Endothelial cell of umbilical vein (primary cell): ENCODE measurements around the gene ERN2. TPM values are rescaled to one million over a fixed set of nuclear protein-coding genes. Genes with fewer than 3 reads are reported as not detected.

Source experiments
- BruUV-seq: library from RNA; stranded (reverse); fragments of 400-500 nt; replicated peaks from 2 replicates; lab custom pipeline; 2021; lab: Mats Ljungman, UMichigan
- CTCF ChIA-PET: fragments of 300-600, 350-600 bp; sonication (Branson Sonifier 250); formaldehyde crosslinking; loops from one replicate; lab custom pipeline; 2021; ENCODE audit warnings: antibody characterized with exemption, inconsistent platforms; lab: Charles Lee
- POLR2A ChIA-PET: fragments of 300-600, 350-600 bp; sonication (Branson Sonifier 250); formaldehyde crosslinking; loops from one replicate; lab custom pipeline; 2021; ENCODE audit warnings: antibody characterized with exemption, inconsistent platforms; lab: Charles Lee
- DNase-seq: peaks from one replicate; pipeline ENCODE4 v3.0.0-alpha.2; 2011; ENCODE audit warnings: low read depth, low spot score
- FAIRE-seq: peaks from 2 replicates; lab custom pipeline; 2011; peaks lifted over from hg19 to GRCh38; lab: Jason Lieb, UNC
- H2AFZ ChIP-seq: 2 replicates; pipeline ENCODE4 v1.6.0; 2012; ENCODE audit warnings: low read depth, low read length, control low read depth, inconsistent platforms
- H3K27ac ChIP-seq: 2 replicates; pipeline ENCODE4 v1.5.1; 2011; ENCODE audit warnings: low read depth, mild to moderate bottlenecking, control low read depth, low read length, moderate library complexity; ENCODE audit not compliant: insufficient read depth
- H3K27me3 ChIP-seq, 2 experiments: 2 replicates each; pipeline versions ENCODE4 v1.6.0 to v1.6.1; 2011; ENCODE audit warnings: low read length in 2 of 2, mixed read lengths in 1 of 2; ENCODE audit not compliant: control insufficient read depth in 2 of 2, insufficient read depth in 2 of 2
- H3K36me3 ChIP-seq, 2 experiments: 2 replicates in 1 of 2; 3 replicates in 1 of 2; pipeline ENCODE4 v1.5.1; 2011; ENCODE audit warnings: low read length in 2 of 2, mild to moderate bottlenecking in 1 of 2, moderate library complexity in 1 of 2; ENCODE audit not compliant: control insufficient read depth in 2 of 2, insufficient read depth in 2 of 2; ENCODE audit errors: extremely low read depth in 1 of 2
- H3K4me1 ChIP-seq: 3 replicates; pipeline ENCODE4 v1.5.1; 2011; ENCODE audit warnings: mild to moderate bottlenecking, low read length; ENCODE audit not compliant: control insufficient read depth, insufficient read depth; ENCODE audit errors: extremely low read depth
- H3K4me2 ChIP-seq: 2 replicates; pipeline ENCODE4 v1.6.1; 2011; ENCODE audit warnings: low read length, control low read depth, mixed read lengths; ENCODE audit not compliant: insufficient read depth
- H3K4me3 ChIP-seq, 3 experiments: fragments of 200-600 bp in 1 of 3; sonication (generic), shearing (Covaris generic) in 1 of 3; replicated peaks in 1 of 3; 2 replicates each; pipeline ENCODE4 v1.5.1; 2011 to 2016; ENCODE audit warnings: control low read depth in 3 of 3, low read length in 3 of 3, mild to moderate bottlenecking in 2 of 3, inconsistent platforms in 1 of 3, low read depth in 1 of 3, moderate library complexity in 1 of 3; ENCODE audit not compliant: insufficient read depth in 1 of 3
- H3K79me2 ChIP-seq: 2 replicates; pipeline ENCODE4 v1.6.0; 2012; ENCODE audit warnings: low read length, inconsistent platforms; ENCODE audit not compliant: control insufficient read depth, insufficient read depth
- H3K9ac ChIP-seq: replicated peaks from 2 replicates; pipeline ENCODE3; 2011; ENCODE audit warnings: low read length, control low read depth; ENCODE audit not compliant: insufficient read depth; ENCODE audit errors: extremely low read depth
- H3K9me1 ChIP-seq: replicated peaks from 3 replicates; pipeline ENCODE4 v1.6.0; 2011; ENCODE audit warnings: mild to moderate bottlenecking, low read length; ENCODE audit not compliant: control insufficient read depth, insufficient read depth; ENCODE audit errors: extremely low read depth
- H3K9me3 ChIP-seq: replicated peaks from 2 replicates; pipeline ENCODE4 v1.5.1; 2012; ENCODE audit warnings: low read length, inconsistent platforms; ENCODE audit not compliant: control insufficient read depth, insufficient read depth
- H4K20me1 ChIP-seq: replicated peaks from 2 replicates; pipeline ENCODE3; 2011; ENCODE audit warnings: mild to moderate bottlenecking, low read length; ENCODE audit not compliant: control insufficient read depth, insufficient read depth; ENCODE audit errors: extremely low read depth
- EZH2 ChIP-seq: IDR thresholded peaks from 2 replicates; pipeline ENCODE4 v1.6.1; 2012; ENCODE audit warnings: borderline replicate concordance, low read depth, mild to moderate bottlenecking, moderate library complexity, low read length, inconsistent platforms; ENCODE audit not compliant: severe bottlenecking
- FOS ChIP-seq: IDR thresholded peaks from 2 replicates; pipeline ENCODE4 v1.6.1; 2011; ENCODE audit warnings: mild to moderate bottlenecking, low read length, moderate library complexity, borderline replicate concordance; ENCODE audit not compliant: insufficient read depth
- GATA2 ChIP-seq: IDR thresholded peaks from 2 replicates; pipeline ENCODE4 v1.7.0; 2011; ENCODE audit warnings: low read depth, mild to moderate bottlenecking, moderate library complexity, mixed read lengths, low read length; ENCODE audit not compliant: insufficient read length, insufficient read depth
- JUN ChIP-seq: IDR thresholded peaks from 2 replicates; pipeline ENCODE4 v1.6.1; 2011; ENCODE audit warnings: borderline replicate concordance, low read depth; ENCODE audit not compliant: insufficient read length, insufficient read depth
- MYC ChIP-seq: IDR thresholded peaks from one replicate; pipeline ENCODE4 v1.6.1; 2011; ENCODE audit warnings: mild to moderate bottlenecking, low read depth, low read length
- POLR2A ChIP-seq: IDR thresholded peaks from 2 replicates; pipeline ENCODE4 v1.6.1; 2012; ENCODE audit warnings: low read depth, mild to moderate bottlenecking, control low read depth, low read length
- POLR2AphosphoS5 ChIP-seq: IDR thresholded peaks from 2 replicates; pipeline ENCODE4 v1.6.1; 2012; ENCODE audit warnings: low read depth, mild to moderate bottlenecking, control low read depth, low read length, moderate library complexity; ENCODE audit not compliant: insufficient read depth
- dilution Hi-C: fragments of 300-500 bp; cut with MboI; formaldehyde crosslinking; loops from one replicate; pipeline ENCODE4 v1.15.0; 2019; ENCODE audit warnings: low sequenced_read_pairs; ENCODE audit not compliant: extremely low pct_ligation_motif_present
- intact Hi-C: fragments of 100-400 bp; cut with micrococcal nuclease; formaldehyde crosslinking; loops from one replicate; pipeline ENCODE4 v1.10.0; 2022
- polyA plus RNA-seq, 4 experiments: library from polyadenylated mRNA; depleted of rRNA in 3 of 4; stranded (reverse) in 3 of 4; unstranded in 1 of 4; fragments of >200 nt; gene quantifications; 2 replicates each; pipeline versions ENCODE4 v1.2.1 to v1.2.3, GENCODE V29; 2011 to 2012; ENCODE audit warnings: missing spikeins in 1 of 4
- total RNA-seq: library from RNA; stranded (reverse); gene quantifications from 2 replicates; pipeline ENCODE4 v1.2.3, GENCODE V29; 2021
- TF ChIP-seq, protein P1 (sequence below), 2 donors: IDR thresholded peaks; 1 replicate in 1 of 2; 2 replicates in 1 of 2; pipeline ENCODE4 v1.5.1; 2011; ENCODE audit warnings: low read length in 2 of 2, mild to moderate bottlenecking in 2 of 2, moderate library complexity in 2 of 2, control low read depth in 1 of 2, inconsistent platforms in 1 of 2, low read depth in 1 of 2; ENCODE audit not compliant: insufficient read depth in 1 of 2; ENCODE audit errors: extremely low read depth in 1 of 2
- TF ChIP-seq, protein P2 (sequence below): IDR thresholded peaks from 2 replicates; pipeline ENCODE4 v1.6.1; 2011; ENCODE audit not compliant: insufficient read depth, insufficient read length

ERN2 gene
- total and polyA plus RNA-seq, 2 donors (not counting 3 experiments of a cell fraction or from before 2014, with no cell fraction given): 0.15 TPM; not detected in 1

- H3K4me1 ChIP-seq: no peaks in the 10 kb centered on the region
- H3K79me2 ChIP-seq: no peaks in the 10 kb centered on the region
- H3K4me3 ChIP-seq: no peak overlapping the region
- no TSS peak for BruUV-seq
- H3K9me1 ChIP-seq: no peaks in the 10 kb centered on the region
- FAIRE-seq (no peak), DNase-seq (no peak)
- intact Hi-C loops: no loop called here
- H3K4me2 ChIP-seq: no peak overlapping the region
- ChIA-PET POLR2A (no interaction called here), CTCF (no interaction called here)
- no peak overlapping the region for H3K27ac ChIP-seq
- H3K9ac ChIP-seq: no peak overlapping the region
- H2AFZ ChIP-seq: no peak overlapping the region
- peaks cover 14 to 24% of the 10 kb centered on the region in 2 experiments for H3K27me3 ChIP-seq
- dilution Hi-C loops: no loop called here
- H3K36me3 ChIP-seq: no peaks in the 10 kb centered on the region
- TF ChIP-seq FOS: no peak
- TF ChIP-seq, protein P1, sequence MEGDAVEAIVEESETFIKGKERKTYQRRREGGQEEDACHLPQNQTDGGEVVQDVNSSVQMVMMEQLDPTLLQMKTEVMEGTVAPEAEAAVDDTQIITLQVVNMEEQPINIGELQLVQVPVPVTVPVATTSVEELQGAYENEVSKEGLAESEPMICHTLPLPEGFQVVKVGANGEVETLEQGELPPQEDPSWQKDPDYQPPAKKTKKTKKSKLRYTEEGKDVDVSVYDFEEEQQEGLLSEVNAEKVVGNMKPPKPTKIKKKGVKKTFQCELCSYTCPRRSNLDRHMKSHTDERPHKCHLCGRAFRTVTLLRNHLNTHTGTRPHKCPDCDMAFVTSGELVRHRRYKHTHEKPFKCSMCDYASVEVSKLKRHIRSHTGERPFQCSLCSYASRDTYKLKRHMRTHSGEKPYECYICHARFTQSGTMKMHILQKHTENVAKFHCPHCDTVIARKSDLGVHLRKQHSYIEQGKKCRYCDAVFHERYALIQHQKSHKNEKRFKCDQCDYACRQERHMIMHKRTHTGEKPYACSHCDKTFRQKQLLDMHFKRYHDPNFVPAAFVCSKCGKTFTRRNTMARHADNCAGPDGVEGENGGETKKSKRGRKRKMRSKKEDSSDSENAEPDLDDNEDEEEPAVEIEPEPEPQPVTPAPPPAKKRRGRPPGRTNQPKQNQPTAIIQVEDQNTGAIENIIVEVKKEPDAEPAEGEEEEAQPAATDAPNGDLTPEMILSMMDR (IDR thresholded peaks at IDR 0.05; ENCODE audit: extremely low read depth in 1 of 2, insufficient read depth in 1 of 2, low read depth in 1 of 2, low read length in 2 of 2): no peak
- no peak for TF ChIP-seq MYC
- TF ChIP-seq EZH2: no peak
- no peak for TF ChIP-seq JUN
- TF ChIP-seq, protein P2, sequence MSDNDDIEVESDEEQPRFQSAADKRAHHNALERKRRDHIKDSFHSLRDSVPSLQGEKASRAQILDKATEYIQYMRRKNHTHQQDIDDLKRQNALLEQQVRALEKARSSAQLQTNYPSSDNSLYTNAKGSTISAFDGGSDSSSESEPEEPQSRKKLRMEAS: no peak
- no peak for TF ChIP-seq POLR2A
- no peak for TF ChIP-seq GATA2
- no peak for TF ChIP-seq POLR2AphosphoS5
- H3K9me3 ChIP-seq: no peaks in the 10 kb centered on the region
- H4K20me1 ChIP-seq: no peaks in the 10 kb centered on the region
These were observed 42.4 kb upstream of the ERN2 start for GRCh38 chr16:23755484-23755809.
